Measurements from ENCODE around the gene SLC25A43. TPM values are rescaled to one million over a fixed set of nuclear protein-coding genes. Genes with fewer than 3 reads are reported as not detected.

SLC25A43 gene
- polyA plus RNA-seq, 2 of the 4 experiments (the other 2 are of a cell fraction), result 27.4 to 31.2 TPM

DNA sequence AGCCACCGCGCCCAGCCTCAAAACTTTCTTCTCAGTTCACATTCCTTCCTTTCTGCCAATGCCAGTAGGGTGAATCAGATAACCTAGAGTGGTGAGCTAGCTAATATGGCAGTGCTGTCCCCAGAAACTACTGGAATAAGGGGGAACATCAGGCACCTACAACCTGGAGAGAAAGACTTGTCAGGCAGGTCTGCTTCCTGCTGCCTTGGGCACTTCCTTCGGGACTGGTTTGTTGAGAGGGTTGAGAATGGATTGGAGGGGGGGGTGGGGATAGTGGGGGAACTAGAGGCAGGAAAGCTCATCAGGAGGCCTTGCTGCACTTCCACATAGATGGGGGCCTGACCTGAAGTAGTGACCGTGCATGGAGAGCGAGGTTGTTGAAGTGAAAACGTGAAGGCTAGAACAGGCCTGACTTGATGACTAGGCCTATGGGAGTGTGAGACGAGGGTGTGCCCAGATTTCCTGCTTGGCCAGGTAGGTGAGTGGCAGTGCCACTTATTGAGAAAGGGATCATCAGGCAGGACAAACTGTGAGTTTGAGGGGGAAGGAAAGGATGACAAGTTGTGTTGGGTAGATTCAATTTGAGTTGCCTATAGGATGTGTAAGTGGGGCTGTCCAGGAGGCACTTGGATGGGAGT is 102.5 kb downstream of the SLC25A43 start:
- CTCF ChIA-PET, result interaction anchor here (26.9 to 31.5 kb wide), 2 partner anchors 7 to 13 kb away, joined by 814 read pairs; no protein-coding TSS in a partner anchor
- FAIRE-seq, result no peak
- TF ChIP-seq CBX8 (IDR thresholded peaks at IDR 0.05) (no peak), NPAS2 (CRISPR knock-in tag; IDR thresholded peaks at IDR 0.05; ENCODE audit: borderline replicate concordance) (no peak), ZSCAN20 (CRISPR knock-in tag; IDR thresholded peaks at IDR 0.05) (no peak), POLR2AphosphoS2 (conservative IDR thresholded peaks at IDR 0.05; ENCODE audit: low read length) (no peak), NFE2L2 (conservative IDR thresholded peaks at IDR 0.05; ENCODE audit: low read length) (no peak), MYC (IDR thresholded peaks at IDR 0.05; ENCODE audit: borderline replicate concordance, low read length) (no peak), BHLHE40 (IDR thresholded peaks at IDR 0.05; ENCODE audit: low read depth, low read length) (no peak), TP53 (CRISPR knock-in tag; IDR thresholded peaks at IDR 0.05) (no peak), JUNB (IDR thresholded peaks at IDR 0.05) (no peak)

DNA sequence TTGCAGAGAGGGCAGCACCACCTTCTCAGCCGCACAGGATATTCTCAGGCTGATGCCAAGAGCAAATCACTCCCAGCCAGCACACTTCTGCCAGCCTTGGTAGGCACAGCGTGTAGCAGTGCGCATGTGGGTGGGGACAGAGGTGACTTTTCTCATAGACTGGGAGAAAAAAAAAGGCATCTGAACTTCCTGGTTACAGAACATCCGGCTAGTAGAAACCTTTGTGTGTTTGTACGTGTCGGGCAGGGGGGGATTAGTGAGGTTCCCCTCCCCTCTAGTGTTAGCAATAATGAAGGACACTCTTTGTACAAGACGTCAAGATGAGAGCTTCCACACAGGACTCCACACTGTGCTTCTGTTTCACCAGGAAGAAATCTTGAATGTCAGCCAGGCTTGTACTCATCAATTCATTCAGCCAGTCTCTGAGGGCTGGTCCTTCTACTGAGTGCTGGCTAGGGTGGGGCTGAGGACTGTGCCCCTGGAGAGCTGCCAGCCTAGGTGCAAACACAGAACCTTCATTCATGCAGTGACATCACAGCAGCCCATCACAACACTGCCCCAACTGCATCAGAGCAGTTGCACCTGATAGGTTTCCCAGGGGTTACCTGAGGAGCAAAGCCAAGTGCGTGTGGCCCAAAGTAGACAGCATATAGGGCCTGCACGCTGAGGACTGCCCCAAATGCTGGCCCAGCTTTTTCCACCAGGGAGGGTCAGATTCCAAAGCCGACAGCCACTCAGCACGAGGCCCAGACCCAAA is 103.8 kb downstream of the SLC25A43 start:
- CTCF ChIA-PET, result interaction anchor here (0.6 to 31.5 kb wide), 4 partner anchors 9 to 58 kb away, joined by 3 to 814 read pairs (median 14); no protein-coding TSS in a partner anchor
- H3K9me3 ChIP-seq, result no peaks in the 10 kb centered on the region
- ATAC-seq (peak; percentile 85 to 91), FAIRE-seq (peak; percentile 98), DNase-seq (ENCODE audit: low read depth in 1 of 2, low spot score in 1 of 2) (peak; percentile 78 to 96)
- H3K4me2 ChIP-seq, result peak overlapping the region; percentile 79
- WGBS (ENCODE audit: missing lambda C conversion rate), result 2% methylated on average over 8 of the region's 11 CpGs
- no peak overlapping the region for H3K4me3 ChIP-seq
- POLR2A ChIA-PET, result interaction anchor here (0.8 to 1.9 kb wide), 8 partner anchors 9 to 266 kb away, joined by 3 to 15 read pairs (median 5); partner anchors contain the start of gene SLC25A5
- H3K27ac ChIP-seq, result peak overlapping the region; percentile 90 to 100
- peaks cover 62% of the 10 kb centered on the region for H3K4me1 ChIP-seq
- TF ChIP-seq PHF8 (IDR thresholded peaks at IDR 0.05; ENCODE audit: borderline replicate concordance, low read depth) (no peak), RCOR1 (IDR thresholded peaks at IDR 0.05; ENCODE audit: low read depth, low read length) (no peak), RFX5 (IDR thresholded peaks at IDR 0.05) (no peak), RARB (CRISPR knock-in tag; IDR thresholded peaks at IDR 0.05) (no peak), ESRRA (IDR thresholded peaks at IDR 0.05; ENCODE audit: borderline replicate concordance, low read length) (no peak), KDM1A (IDR thresholded peaks at IDR 0.05; ENCODE audit: low read depth) (no peak), CBX8 (IDR thresholded peaks at IDR 0.05) (no peak), CEBPB (IDR thresholded peaks at IDR 0.05) (no peak), EHMT2 (IDR thresholded peaks at IDR 0.05; ENCODE audit: low read depth) (no peak), BHLHE40 (IDR thresholded peaks at IDR 0.05; ENCODE audit: low read depth, low read length) (no peak), MAZ (IDR thresholded peaks at IDR 0.05; ENCODE audit: borderline replicate concordance, low read depth, low read length) (no peak), HOXB13 (CRISPR knock-in tag; IDR thresholded peaks at IDR 0.05; ENCODE audit: low read depth) (0 out of 2 replicates have a peak, but pooled peaks have one; percentile 65), ZNF302 (CRISPR knock-in tag; IDR thresholded peaks at IDR 0.05) (no peak), KDM5A (IDR thresholded peaks at IDR 0.05) (no peak), POLR2A (IDR thresholded peaks at IDR 0.05; ENCODE audit: low read length) (peak; percentile 39), SREBF2 (IDR thresholded peaks at IDR 0.05) (no peak), ZC3H11A (IDR thresholded peaks at IDR 0.05) (no peak), FOXS1 (CRISPR knock-in tag; IDR thresholded peaks at IDR 0.05) (no peak), ZFP36 (IDR thresholded peaks at IDR 0.05; ENCODE audit: borderline replicate concordance, partially characterized antibody) (no peak), FOSL2 (IDR thresholded peaks at IDR 0.05) (no peak), FOSL2 (CRISPR knock-in tag; IDR thresholded peaks at IDR 0.05) (no peak), SMC3 (IDR thresholded peaks at IDR 0.05) (peak; percentile 23; the same call in 1 of the 3 replicates), JUN (IDR thresholded peaks at IDR 0.05) (no peak), HOXA7 (CRISPR knock-in tag; IDR thresholded peaks at IDR 0.05) (no peak), ZSCAN20 (CRISPR knock-in tag; IDR thresholded peaks at IDR 0.05) (no peak)
- TF ChIP-seq, protein P1, sequence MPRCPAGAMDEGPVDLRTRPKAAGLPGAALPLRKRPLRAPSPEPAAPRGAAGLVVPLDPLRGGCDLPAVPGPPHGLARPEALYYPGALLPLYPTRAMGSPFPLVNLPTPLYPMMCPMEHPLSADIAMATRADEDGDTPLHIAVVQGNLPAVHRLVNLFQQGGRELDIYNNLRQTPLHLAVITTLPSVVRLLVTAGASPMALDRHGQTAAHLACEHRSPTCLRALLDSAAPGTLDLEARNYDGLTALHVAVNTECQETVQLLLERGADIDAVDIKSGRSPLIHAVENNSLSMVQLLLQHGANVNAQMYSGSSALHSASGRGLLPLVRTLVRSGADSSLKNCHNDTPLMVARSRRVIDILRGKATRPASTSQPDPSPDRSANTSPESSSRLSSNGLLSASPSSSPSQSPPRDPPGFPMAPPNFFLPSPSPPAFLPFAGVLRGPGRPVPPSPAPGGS (IDR thresholded peaks at IDR 0.05), result no peak
- TF ChIP-seq, protein P2, sequence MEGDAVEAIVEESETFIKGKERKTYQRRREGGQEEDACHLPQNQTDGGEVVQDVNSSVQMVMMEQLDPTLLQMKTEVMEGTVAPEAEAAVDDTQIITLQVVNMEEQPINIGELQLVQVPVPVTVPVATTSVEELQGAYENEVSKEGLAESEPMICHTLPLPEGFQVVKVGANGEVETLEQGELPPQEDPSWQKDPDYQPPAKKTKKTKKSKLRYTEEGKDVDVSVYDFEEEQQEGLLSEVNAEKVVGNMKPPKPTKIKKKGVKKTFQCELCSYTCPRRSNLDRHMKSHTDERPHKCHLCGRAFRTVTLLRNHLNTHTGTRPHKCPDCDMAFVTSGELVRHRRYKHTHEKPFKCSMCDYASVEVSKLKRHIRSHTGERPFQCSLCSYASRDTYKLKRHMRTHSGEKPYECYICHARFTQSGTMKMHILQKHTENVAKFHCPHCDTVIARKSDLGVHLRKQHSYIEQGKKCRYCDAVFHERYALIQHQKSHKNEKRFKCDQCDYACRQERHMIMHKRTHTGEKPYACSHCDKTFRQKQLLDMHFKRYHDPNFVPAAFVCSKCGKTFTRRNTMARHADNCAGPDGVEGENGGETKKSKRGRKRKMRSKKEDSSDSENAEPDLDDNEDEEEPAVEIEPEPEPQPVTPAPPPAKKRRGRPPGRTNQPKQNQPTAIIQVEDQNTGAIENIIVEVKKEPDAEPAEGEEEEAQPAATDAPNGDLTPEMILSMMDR (IDR thresholded peaks at IDR 0.05), result no peak; the same call in 2 of the 3 replicates
- TF ChIP-seq, protein P3, sequence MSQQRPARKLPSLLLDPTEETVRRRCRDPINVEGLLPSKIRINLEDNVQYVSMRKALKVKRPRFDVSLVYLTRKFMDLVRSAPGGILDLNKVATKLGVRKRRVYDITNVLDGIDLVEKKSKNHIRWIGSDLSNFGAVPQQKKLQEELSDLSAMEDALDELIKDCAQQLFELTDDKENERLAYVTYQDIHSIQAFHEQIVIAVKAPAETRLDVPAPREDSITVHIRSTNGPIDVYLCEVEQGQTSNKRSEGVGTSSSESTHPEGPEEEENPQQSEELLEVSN (IDR thresholded peaks at IDR 0.05; ENCODE audit: borderline replicate concordance, low read depth), result no peak
- TF ChIP-seq, protein P4, sequence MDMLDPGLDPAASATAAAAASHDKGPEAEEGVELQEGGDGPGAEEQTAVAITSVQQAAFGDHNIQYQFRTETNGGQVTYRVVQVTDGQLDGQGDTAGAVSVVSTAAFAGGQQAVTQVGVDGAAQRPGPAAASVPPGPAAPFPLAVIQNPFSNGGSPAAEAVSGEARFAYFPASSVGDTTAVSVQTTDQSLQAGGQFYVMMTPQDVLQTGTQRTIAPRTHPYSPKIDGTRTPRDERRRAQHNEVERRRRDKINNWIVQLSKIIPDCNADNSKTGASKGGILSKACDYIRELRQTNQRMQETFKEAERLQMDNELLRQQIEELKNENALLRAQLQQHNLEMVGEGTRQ (IDR thresholded peaks at IDR 0.05), result no peak

More for the DNA sequence above, 102.5 kb downstream of the SLC25A43 start:
- ATAC-seq, result no peak
- H3K4me1 ChIP-seq, result peaks cover 57% of the 10 kb centered on the region
- POLR2A ChIA-PET, result no interaction called here
- peak overlapping the region; percentile 79 for H3K4me2 ChIP-seq
- peak overlapping the region; percentile 90 to 100 for H3K27ac ChIP-seq
- H3K9me3 ChIP-seq, result no peaks in the 10 kb centered on the region
- DNase-seq (ENCODE audit: low read depth in 1 of 2, low spot score in 1 of 2), result no peak
- WGBS (ENCODE audit: missing lambda C conversion rate), result 87% methylated on average over 6 of the region's 7 CpGs
- no peak overlapping the region for H3K4me3 ChIP-seq
